NCI-H345 treated with DMSO at 0.1 percent for 48 hours (cell line): ENCODE data around the gene ZBP1.

Experiments
- DNase-seq: peaks from one replicate; lab custom pipeline; 2025; ENCODE audit not compliant: unreplicated experiment; lab: John Stamatoyannopoulos, UW

Gene ZBP1

GRCh38 chr20:57561356-57562279, 58.6 kb downstream of the ZBP1 start:
- no peak for DNase-seq

GRCh38 chr20:57560554-57561355, 59.5 kb downstream of the ZBP1 start, which contains the start of gene PCK1:
Gene PCK1, plus strand, starts transcription at chr20:57561110. Its CDS starts 302 bp downstream, at chr20:57561412.
- DNase-seq = no peak

- no peak for DNase-seq
Observed at GRCh38 chr20:57559658-57560553, 60.3 kb downstream of the ZBP1 start.

GRCh38 chr20:57559289-57559634, 61.0 kb downstream of the ZBP1 start:
- DNase-seq = no peak

- no peak for DNase-seq
Observed at GRCh38 chr20:57558614-57559288, 61.5 kb downstream of the ZBP1 start.

- no peak for DNase-seq
Observed at GRCh38 chr20:57557926-57558613, 62.2 kb downstream of the ZBP1 start.

- no peak for DNase-seq
Observed at GRCh38 chr20:57556980-57557274, 63.3 kb downstream of the ZBP1 start.

GRCh38 chr20:57555457-57556184, 64.6 kb downstream of the ZBP1 start:
- no peak for DNase-seq
